ENCODE measurements around the gene GALNT10. TPM values are rescaled to one million over a fixed set of nuclear protein-coding genes. Genes with fewer than 3 reads are reported as not detected.

GALNT10 gene
- total and polyA plus RNA-seq, 2 experiments from 2014 or later: 43.0 to 45.9 TPM

DNA sequence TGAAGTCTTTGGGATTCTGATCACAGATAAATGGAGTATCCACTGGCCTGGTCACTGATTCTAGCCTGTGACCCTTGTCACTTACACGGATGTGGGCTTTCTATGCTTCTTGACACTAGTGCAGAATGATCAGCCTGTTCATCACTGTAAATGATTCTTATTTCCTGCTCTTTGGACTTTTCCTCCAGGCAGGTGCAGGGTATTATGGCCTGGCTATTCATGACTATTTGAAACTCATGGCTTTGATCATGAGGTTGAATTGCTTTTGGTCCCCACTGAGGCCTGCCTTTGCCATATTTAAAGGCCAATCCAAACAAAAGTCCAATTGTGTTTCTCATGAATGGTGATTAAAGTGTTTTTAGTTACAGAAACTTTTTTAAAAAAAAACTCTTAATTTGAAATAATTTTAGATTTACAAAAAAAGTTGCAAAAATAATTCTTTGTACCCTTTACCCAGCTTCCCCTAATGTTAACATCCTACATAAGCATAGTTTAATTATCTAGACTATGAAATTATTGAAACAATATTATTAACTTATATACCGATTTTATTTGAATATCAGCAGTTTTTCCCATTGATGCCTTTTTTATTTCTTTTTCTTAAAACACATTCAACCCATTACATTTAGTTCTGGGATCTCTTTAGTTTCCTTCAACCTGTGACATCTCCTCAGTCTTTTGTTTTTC is 68.1 kb downstream of the GALNT10 start:
- H3K27me3 ChIP-seq: no peaks in the 10 kb centered on the region
- H4K20me1 ChIP-seq (ENCODE audit: insufficient read depth, poor library complexity, severe bottlenecking): no peaks in the 10 kb centered on the region
- peaks cover 15% of the 10 kb centered on the region for H3K4me1 ChIP-seq (ENCODE audit: insufficient read depth)
- H3K9me2 ChIP-seq (replicated peaks; ENCODE audit: insufficient read depth): no peaks in the 10 kb centered on the region
- H2AFZ ChIP-seq: no peak overlapping the region
- H3K4me2 ChIP-seq: no peak overlapping the region
- H3K4me3 ChIP-seq: no peak overlapping the region
- H3K27ac ChIP-seq: peak overlapping the region; percentile 53
- 79% methylated on average over 2 of the region's 2 CpGs for WGBS (ENCODE audit: low lambda C conversion rate, missing lambda C conversion rate)
- TF ChIP-seq, protein P1, sequence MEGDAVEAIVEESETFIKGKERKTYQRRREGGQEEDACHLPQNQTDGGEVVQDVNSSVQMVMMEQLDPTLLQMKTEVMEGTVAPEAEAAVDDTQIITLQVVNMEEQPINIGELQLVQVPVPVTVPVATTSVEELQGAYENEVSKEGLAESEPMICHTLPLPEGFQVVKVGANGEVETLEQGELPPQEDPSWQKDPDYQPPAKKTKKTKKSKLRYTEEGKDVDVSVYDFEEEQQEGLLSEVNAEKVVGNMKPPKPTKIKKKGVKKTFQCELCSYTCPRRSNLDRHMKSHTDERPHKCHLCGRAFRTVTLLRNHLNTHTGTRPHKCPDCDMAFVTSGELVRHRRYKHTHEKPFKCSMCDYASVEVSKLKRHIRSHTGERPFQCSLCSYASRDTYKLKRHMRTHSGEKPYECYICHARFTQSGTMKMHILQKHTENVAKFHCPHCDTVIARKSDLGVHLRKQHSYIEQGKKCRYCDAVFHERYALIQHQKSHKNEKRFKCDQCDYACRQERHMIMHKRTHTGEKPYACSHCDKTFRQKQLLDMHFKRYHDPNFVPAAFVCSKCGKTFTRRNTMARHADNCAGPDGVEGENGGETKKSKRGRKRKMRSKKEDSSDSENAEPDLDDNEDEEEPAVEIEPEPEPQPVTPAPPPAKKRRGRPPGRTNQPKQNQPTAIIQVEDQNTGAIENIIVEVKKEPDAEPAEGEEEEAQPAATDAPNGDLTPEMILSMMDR (IDR thresholded peaks at IDR 0.05; ENCODE audit: poor library complexity): no peak
- TF ChIP-seq EZH2 (IDR thresholded peaks at IDR 0.05; ENCODE audit: borderline replicate concordance): no peak
- TF ChIP-seq EZH2phosphoT487 (IDR thresholded peaks at IDR 0.05; ENCODE audit: low read depth, severe bottlenecking, unreplicated experiment): no peak
- H3K36me3 ChIP-seq (replicated peaks; ENCODE audit: insufficient read depth, low read depth): no peaks in the 10 kb centered on the region
- peak; percentile 27 for DNase-seq (ENCODE audit: low spot score)
- H3K79me2 ChIP-seq: no peaks in the 10 kb centered on the region
- no peaks in the 10 kb centered on the region for H3K9me3 ChIP-seq (ENCODE audit: low read depth)

DNA sequence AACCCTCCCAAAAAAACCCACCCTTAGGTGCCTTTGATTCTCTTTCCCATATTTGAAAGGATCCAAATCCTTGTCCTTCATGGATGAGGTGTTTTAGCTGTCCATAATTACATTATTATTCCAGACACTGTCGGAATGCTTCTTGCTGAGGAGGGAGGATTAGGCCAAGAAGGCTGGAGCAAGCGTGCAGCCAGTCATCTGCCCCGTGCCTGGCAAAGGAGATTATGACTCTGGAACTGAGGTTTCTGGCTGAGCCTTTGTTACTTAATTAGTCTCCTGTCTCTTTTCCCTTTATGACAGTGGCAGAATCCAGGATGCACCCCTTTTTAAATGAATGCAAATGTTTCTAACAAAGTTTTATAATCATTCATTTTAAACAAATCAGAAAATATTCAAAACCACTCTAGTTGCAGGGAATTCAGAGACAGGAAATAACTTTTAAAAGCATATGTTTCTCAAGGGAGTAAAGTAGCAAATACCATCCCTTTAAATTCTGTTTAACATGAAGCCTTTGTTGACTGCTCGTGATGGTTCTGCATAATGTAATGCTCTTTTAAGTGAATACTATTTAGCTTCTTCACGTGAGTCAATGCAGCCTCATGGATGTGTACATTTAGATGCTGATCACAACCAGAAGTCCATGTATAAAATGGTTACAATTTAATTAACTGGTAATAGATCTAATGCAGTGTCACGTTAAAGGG is 69.8 kb downstream of the GALNT10 start:
- DNase-seq (ENCODE audit: low spot score): no peak
- Histone ChIP-seq H3K36me3 (replicated peaks; ENCODE audit: insufficient read depth, low read depth) (no peaks in the 10 kb centered on the region), H4K20me1 (ENCODE audit: insufficient read depth, poor library complexity, severe bottlenecking) (no peaks in the 10 kb centered on the region), H3K4me3 (no peak overlapping the region), H3K27ac (no peak overlapping the region), H3K4me2 (no peak overlapping the region), H3K9me2 (replicated peaks; ENCODE audit: insufficient read depth) (no peaks in the 10 kb centered on the region), H3K4me1 (ENCODE audit: insufficient read depth) (peaks cover 15% of the 10 kb centered on the region), H3K27me3 (no peaks in the 10 kb centered on the region), H2AFZ (no peak overlapping the region), H3K9me3 (ENCODE audit: low read depth) (no peaks in the 10 kb centered on the region), H3K79me2 (no peaks in the 10 kb centered on the region)
- no peak for TF ChIP-seq EZH2 (IDR thresholded peaks at IDR 0.05; ENCODE audit: borderline replicate concordance)
- no peak for TF ChIP-seq EZH2phosphoT487 (IDR thresholded peaks at IDR 0.05; ENCODE audit: low read depth, severe bottlenecking, unreplicated experiment)
- TF ChIP-seq, protein P1 (IDR thresholded peaks at IDR 0.05; ENCODE audit: poor library complexity): no peak
- 49% methylated on average over 6 of the region's 6 CpGs for WGBS (ENCODE audit: low lambda C conversion rate, missing lambda C conversion rate)

DNA sequence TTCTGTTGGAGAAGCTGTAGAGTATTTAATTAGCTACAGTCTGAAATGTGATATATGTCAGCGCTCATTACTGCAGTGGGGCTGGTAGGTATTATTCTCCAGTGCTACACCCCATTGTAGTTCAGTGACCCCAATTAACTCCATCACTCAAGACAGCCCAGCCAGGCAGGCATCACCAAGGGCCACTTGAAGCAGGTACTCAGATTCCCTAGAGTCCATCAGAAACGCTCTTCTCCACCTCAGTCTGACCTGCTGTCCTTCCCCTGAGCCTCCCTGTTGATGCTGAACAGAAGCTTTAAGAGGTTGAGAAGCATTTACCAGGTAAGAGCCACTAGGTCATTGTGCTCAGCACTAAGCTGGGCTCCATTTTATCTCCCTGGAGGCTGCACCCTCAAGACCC is 71.8 kb downstream of the GALNT10 start:
- no peak for DNase-seq (ENCODE audit: low spot score)
- H2AFZ ChIP-seq: no peak overlapping the region

More for the DNA sequence above, 71.8 kb downstream of the GALNT10 start:
- no peaks in the 10 kb centered on the region for H4K20me1 ChIP-seq (ENCODE audit: insufficient read depth, poor library complexity, severe bottlenecking)
- no peaks in the 10 kb centered on the region for H3K9me3 ChIP-seq (ENCODE audit: low read depth)
- H3K27ac ChIP-seq: no peak overlapping the region
- no peak overlapping the region for H3K4me2 ChIP-seq
- 93% methylated on average over 2 of the region's 2 CpGs for WGBS (ENCODE audit: low lambda C conversion rate, missing lambda C conversion rate)
- H3K9me2 ChIP-seq (replicated peaks; ENCODE audit: insufficient read depth): no peaks in the 10 kb centered on the region
- no peaks in the 10 kb centered on the region for H3K36me3 ChIP-seq (replicated peaks; ENCODE audit: insufficient read depth, low read depth)
- H3K4me3 ChIP-seq: no peak overlapping the region
- peaks cover 10% of the 10 kb centered on the region for H3K4me1 ChIP-seq (ENCODE audit: insufficient read depth)
- no peak for TF ChIP-seq EZH2 (IDR thresholded peaks at IDR 0.05; ENCODE audit: borderline replicate concordance)
- TF ChIP-seq, protein P1 (IDR thresholded peaks at IDR 0.05; ENCODE audit: poor library complexity): no peak
- H3K79me2 ChIP-seq: no peaks in the 10 kb centered on the region
- no peaks in the 10 kb centered on the region for H3K27me3 ChIP-seq
